GM19238 (cell line): ENCODE data around the gene ERI2.
"Not testable (repeated sequence)": the region's sequence is repeated elsewhere in the genome, so short reads cannot be mapped to it uniquely, and the experiment has no call there.

Experiments
- DNase-seq: peaks from one replicate; pipeline ENCODE4 v3.0.0; 2011; ENCODE audit warnings: low spot score; ENCODE audit not compliant: insufficient read length

Gene ERI2

GRCh38 chr16:20765732-20766131, 40.5 kb downstream of the ERI2 start:
- DNase-seq: no peak

GRCh38 chr16:20764448-20764847, 41.8 kb downstream of the ERI2 start:
- DNase-seq: not testable (repeated sequence)

- peak; percentile 79 for DNase-seq
Measured at GRCh38 chr16:20763461-20764232, 42.6 kb downstream of the ERI2 start, which contains the start of gene ACSM3. ACSM3 (plus strand) TSS chr16:20764014; CDS start chr16:20770035, 6,021 bp downstream.

GRCh38 chr16:20762404-20763123, 43.7 kb downstream of the ERI2 start:
- DNase-seq: no peak

- DNase-seq: no peak
Measured at GRCh38 chr16:20761175-20761574, 45.1 kb downstream of the ERI2 start.

GRCh38 chr16:20760346-20760745, 45.9 kb downstream of the ERI2 start:
- no peak for DNase-seq

GRCh38 chr16:20755799-20756198, 50.5 kb downstream of the ERI2 start:
- DNase-seq: not testable (repeated sequence)

GRCh38 chr16:20755238-20755637, 51.0 kb downstream of the ERI2 start:
- no peak for DNase-seq

- DNase-seq: no peak
Measured at GRCh38 chr16:20753727-20754126, 52.5 kb downstream of the ERI2 start.

- DNase-seq: no peak
Measured at GRCh38 chr16:20750558-20750957, 55.7 kb downstream of the ERI2 start.

GRCh38 chr16:20749474-20749873, 56.8 kb downstream of the ERI2 start:
- DNase-seq: no peak

- no peak for DNase-seq
Measured at GRCh38 chr16:20747030-20747816, 59.0 kb downstream of the ERI2 start.

- no peak for DNase-seq
Measured at GRCh38 chr16:20746461-20746860, 59.8 kb downstream of the ERI2 start.
